ENCODE results near the gene SPACDR.
A peak's percentile ranks its signal among the peaks of the same experiment; 100 is the strongest.
"Not testable (repeated sequence)": the region's sequence is repeated elsewhere in the genome, so short reads cannot be mapped to it uniquely, and the experiment has no call there.

Gene SPACDR

DNA sequence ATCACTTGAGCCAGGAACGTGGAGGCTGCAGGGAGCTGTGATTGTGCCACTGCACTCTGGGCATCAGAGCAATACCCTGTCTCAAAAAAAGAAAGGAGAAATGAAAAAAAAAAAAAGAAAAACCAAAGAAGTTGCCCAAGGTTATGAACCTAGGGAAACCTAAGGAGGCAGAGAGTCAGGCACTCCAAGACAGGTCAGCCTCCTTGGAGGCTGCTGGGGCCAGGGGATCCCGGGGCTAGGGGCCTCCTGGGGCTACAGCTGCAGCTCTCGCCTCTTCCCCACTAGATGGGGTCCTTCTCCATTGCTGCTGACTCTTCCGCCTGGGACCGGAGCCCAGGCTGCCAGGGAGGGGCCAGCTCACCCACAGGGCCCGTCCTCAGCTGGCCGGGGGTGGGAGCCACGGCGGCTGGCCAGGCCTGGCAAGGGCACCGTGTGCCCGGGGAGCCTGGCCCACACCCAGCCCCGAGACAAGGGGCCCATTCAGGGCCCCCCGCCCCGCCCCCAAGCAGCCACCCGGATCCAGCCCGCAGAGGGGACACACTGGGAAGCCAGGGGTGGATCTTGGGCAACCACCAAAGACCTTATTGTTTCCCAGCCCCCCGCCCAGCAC lies 1.7 kb upstream of the SPACDR start:
- DNase-seq (ENCODE audit: low read depth) = no peak

GRCh38 chr7:100465299-100465698 lies 1.2 kb upstream of the SPACDR start:
- DNase-seq (ENCODE audit: low read depth) = no peak

DNA sequence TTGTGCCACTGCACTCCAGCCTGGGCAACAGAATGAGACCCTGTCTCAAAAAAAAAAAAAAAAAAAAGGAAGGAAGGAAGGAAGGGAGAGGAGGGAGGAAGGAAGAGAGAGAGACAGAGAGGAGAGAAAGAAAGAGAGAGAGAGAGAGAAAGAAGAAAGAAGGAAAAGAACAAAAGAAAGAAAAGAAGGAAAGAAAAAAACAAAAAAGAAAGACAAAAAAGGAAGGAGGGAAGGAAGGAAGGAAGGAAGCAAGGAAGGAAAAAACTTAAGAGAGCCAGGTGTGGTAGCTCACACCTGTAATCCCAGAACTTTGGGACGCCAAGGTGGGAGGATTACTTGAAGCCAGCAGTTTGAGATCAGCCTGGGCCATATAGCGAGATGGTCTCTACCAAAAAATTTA lies 731 bp upstream of the SPACDR start:
- DNase-seq (ENCODE audit: low read depth) = no peak

DNA sequence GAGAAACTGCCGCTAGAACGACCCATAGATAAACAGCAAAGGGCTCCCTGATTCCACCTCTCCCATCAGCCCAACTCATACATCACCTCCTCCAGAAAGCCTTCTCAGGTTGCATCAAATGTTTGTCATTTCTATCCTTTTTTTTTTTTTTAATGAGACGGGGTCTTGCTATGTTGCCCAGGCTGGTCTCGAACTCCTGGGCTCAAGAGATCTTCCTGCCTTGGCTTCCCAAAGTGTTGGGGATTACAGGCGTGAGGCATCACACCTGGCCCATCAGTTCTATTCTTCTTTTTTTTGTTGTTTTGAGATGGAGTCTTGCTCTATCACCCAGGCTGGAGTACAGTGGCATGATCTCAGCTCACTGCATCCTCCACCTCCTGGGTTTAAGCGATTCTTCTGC lies 7.0 kb downstream of the SPACDR start:
- DNase-seq (ENCODE audit: low read depth) = no peak

GRCh38 chr7:100456562-100456961 lies 7.5 kb downstream of the SPACDR start:
- no peak for DNase-seq (ENCODE audit: low read depth)

GRCh38 chr7:100455206-100455605 lies 8.9 kb downstream of the SPACDR start:
- DNase-seq (ENCODE audit: low read depth) = no peak

GRCh38 chr7:100453854-100454253 lies 10.2 kb downstream of the SPACDR start:
- DNase-seq (ENCODE audit: low read depth) = not testable (repeated sequence)

- no peak for DNase-seq (ENCODE audit: low read depth)
Observed at GRCh38 chr7:100452513-100452912, 11.5 kb downstream of the SPACDR start.

DNA sequence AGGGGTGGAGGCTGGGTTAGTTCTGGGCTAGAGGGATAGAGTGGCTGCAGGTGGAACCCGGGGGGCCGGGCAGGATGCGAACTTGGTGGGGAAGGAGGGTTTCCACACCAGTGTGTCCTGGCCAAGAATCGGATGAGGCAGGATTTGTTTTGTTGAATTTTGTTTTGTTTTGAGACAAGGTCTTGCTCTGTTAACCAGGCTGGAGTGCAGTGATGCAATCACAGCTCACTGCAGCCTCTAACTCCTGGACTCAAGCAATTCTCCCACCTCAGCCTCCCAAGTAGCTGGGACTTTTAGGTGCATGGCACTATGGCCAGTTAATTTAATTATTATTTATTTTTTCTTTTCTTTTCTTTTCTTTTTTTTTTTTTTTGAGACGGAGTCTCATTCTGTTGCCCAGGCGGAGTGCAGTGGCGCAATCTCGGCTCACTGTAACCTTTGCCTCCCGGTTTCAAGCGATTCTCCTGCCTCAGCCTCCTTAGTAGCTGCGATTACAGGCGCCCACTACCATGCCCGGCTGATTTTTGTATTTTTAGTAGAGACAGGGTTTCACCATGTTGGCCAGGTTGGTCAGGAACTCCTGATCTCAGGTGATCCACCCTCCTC lies 14.8 kb downstream of the SPACDR start:
- DNase-seq (ENCODE audit: low read depth) = no peak

DNA sequence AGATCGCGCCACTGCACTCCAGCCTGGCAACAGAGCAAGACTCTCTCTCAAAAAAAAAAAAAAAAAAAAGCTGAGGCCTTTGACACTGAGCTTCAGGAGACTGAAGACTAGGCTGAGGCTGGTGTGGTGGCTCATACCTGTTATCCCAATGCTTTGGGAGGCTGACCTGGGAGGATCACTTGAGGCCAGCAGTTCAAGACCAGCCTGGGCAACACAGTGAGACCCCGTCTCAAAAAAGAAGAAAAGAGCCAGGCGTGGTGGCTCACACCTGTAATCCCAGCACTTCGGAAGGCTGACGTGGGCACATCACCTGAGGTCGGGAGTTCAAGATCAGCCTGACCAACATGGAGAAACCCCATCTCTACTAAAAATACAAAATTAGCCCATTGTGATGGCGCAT lies 16.7 kb downstream of the SPACDR start:
- DNase-seq (ENCODE audit: low read depth) = not testable (repeated sequence)

GRCh38 chr7:100446040-100446439 lies 18.0 kb downstream of the SPACDR start:
- DNase-seq (ENCODE audit: low read depth) = no peak

DNA sequence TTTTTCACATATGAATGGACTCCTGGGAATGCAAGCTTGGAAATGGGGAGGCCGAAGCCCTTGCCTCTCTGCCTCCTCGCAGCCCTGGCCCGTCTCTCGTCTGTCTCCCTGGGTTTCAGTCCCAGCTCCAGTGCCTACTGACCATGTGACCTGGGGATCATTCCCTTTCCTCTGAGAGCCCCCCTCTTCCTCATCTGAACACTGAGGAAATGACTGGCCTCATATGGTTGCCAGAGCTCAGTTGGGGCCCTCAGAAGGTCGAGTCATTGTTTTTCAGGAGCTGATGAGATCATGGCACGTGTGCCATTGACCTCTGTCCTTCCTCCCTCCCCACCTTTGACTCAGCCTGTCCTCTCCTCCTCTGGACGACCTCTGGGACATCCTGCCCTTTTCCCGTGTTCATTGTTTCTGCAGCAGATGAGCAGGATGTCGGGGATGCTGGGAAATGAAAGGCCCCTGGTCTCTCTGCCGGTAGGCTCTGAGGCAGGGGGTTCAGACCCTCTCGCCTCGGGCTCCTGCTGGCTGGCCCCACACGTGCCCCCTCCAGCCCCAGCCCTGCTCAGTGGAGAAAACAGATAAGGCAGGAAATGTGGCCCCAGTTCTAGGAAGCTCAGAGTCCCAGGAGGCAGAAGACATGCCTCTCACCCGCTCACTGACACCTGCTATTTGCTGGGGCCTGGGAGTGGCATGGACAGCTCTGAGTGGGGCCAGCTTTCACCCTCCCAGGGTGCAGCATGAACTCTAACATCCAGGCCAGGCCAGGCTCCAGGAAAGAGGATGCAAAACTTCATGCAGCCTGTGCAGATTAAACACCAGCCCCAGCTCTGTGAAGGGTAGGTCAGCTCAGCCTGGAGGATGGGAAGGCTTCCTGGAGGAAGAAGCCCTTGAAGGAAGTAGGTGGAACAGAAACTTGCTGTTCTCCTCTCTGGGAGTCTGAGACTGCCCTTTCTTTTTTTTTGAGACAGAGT lies 19.5 kb downstream of the SPACDR start:
- no peak for DNase-seq (ENCODE audit: low read depth)

DNA sequence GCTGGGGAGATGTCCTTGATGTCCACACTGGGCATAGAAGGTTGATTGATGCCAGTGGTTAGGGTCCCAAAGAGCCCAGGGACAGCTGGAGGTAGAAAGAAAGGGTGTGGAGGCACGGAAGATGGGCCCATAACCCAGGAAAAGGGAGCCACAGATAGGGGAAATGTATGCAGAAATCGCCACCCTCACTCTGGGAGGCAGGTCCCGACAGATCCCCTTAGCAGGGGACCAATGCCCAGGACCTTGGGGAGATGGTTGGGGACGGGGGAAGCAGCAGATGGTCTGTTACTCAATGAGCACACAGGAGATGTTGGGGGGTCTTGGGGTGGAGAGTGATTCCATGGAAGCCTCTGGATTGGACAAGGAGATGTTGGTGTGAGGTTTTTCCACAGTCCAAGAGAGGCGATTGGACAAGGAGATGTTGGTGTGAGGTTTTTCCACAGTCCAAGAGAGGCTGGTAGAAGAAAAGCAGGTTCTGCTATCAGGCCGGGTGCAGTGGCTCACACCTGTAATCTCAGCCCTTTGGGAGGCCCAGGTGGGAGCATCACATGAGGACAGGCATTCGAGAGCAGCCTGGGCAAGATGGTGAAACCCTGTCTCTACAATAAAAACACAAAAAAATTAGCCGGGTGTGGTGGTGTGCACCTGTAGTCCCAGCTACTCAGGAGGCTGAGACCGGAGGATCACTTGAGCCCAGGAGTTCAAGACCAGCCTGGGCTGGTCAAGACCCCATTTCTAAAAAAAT lies 20.8 kb downstream of the SPACDR start:
- DNase-seq (ENCODE audit: low read depth) = no peak

DNA sequence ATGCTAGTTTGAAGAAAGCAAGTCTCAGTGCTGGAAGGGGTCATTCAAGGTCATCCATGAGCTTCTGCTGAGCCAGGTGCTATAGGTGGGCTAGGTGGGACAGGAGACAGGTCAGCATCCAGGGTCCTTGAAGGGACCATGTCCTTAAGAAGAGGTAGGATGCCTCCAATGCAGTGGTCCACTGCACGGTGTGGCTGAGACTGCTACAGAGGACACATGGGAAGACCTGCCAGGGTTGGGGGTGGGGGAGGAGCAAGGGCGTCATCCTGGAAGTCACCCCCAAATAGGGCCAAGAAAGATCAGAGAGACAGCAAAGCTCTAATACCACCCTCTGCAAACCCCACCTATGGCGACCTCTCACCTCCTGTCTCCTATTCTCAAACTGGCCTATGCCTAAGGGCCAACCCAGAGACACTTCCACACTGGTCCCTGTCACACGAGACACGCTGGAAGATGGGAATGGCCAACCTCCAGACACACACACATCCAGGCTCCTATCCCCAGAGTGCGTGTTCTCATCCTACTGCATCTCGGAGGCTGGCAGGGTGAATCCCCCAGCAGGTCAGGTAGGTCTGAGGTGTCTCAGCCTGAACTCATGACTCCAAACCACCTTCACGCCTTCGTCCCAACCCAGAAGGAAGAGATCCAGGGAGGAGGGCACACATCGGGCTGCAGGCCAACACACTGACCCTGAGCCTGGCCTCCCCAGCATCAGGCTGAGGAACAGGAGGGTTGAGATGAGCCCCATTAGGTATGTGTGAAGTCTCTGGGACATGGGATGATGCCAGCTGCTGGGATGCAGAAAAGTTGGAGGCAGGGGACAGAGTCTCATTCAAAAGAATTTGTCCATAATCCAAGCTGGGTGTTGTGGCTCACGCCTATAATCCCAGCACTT lies 22.2 kb downstream of the SPACDR start:
- no peak for DNase-seq (ENCODE audit: low read depth)

DNA sequence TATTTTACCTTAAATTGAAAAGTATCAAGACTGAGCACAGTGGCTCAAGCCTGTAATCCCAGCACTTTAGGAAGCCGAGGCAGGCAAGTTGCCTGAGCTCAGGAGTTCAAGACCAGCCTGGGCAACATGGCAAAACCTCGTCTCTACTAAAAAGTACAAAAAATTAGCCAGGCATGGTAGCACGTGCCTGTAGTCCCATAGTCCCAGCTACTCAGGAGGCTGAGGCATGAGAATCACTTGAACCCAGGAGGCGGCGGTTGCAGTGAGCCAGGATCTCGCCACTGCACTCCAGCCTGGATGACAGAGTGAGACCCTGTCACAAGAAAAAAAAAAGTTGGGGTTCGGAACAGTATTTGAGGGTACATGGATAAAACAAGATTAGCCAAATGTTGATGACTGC lies 24.8 kb downstream of the SPACDR start:
- DNase-seq (ENCODE audit: low read depth) = not testable (repeated sequence)

GRCh38 chr7:100438731-100439130 lies 25.3 kb downstream of the SPACDR start:
- not testable (repeated sequence) for DNase-seq (ENCODE audit: low read depth)

DNA sequence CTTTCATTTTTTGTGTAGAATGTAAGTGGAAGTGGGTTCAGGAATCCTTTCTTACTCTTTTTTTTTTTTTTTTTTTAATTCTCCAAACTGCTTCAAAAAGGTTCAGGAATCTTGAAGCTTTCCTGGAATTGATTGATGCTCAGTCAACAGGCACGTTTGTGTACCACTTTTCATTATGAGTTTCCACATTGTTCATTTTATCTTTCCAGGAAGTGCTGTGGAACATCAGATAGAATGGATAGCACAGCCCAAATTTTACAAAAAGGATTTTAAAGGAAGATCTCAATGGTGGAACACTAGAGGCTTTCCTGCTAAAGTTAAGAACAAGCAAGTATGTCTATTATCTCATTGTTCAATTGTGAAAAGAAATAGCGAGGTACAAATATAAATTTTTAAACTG lies 25.9 kb downstream of the SPACDR start:
- no peak for DNase-seq (ENCODE audit: low read depth)

- no peak for DNase-seq (ENCODE audit: low read depth)
Observed at GRCh38 chr7:100437150-100438100, 26.6 kb downstream of the SPACDR start.

DNA sequence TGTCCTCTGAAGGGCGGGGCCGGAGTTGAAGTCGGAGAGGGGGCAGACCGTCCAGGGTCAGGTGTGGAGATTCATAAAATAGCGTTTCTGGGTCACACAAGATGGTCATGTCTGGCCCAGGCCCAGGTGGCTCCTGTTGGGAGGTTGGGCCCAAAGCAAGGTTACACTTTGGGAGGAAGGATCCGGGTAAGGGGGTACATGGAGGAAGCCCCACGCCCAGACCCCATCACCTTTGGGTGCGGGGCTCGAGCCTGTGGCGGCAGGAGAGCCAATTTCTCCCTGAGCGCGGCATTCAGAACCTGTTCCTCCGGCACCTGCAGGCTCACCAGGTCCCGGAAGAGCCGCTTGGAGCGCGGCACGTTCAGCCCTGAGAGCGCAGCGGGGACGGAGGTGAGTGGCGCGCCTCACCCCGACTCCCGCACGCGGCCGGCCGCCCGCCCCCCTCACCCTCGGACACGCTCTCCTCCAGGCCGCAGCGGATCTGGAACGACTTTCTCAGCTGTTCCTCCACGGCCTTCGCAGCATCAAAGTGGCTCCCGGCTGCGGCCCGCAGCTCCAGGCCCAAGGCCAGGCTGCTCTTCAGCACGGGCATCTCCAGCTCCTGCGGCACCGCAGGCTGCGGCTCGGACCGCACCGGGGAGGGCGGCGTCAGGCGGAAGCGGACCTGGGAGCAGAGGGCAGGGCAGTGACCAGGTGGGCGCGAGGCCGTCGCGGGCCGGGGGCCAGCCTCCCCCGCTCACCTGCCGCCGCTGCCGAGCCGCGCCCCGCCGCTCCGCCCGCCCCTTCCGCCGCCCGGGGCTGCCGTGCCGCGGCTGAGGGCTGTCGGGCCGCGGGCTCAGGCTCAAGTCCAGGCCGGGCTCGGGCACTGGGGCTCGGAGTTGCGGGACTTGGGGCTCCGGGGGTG lies 28.4 kb downstream of the SPACDR start:
- DNase-seq (ENCODE audit: low read depth) = peak; percentile 35

All from stimulated activated CD8-positive, alpha-beta memory T cell treated with anti-CD3 and anti-CD28 coated beads, Interleukin-15, amount 100 ng/mL, for 24 hours (primary cell).